A549 (cell line): ENCODE measurements around the gene NUAK1.
A peak's percentile ranks its signal among the peaks of the same experiment; 100 is the strongest.

Experiments used
- CHD2 ChIP-seq: fragments of 150-350 bp; IDR thresholded peaks from 2 replicates; pipeline ENCODE4 v1.6.1; 2014; ENCODE audit warnings: low read length; ENCODE audit not compliant: partially characterized antibody
- EP300 ChIP-seq, 2 experiments: fragments of >200 bp; sonication (Bioruptor Twin); formaldehyde crosslinking; IDR thresholded peaks; 2 replicates in 1 of 2; 3 replicates in 1 of 2; pipeline ENCODE4 v1.6.1; 2016 to 2017
- TF ChIP-seq, protein P1 (sequence below): fragments of >200 bp; sonication (Bioruptor Twin); formaldehyde crosslinking; IDR thresholded peaks from 3 replicates; pipeline ENCODE4 v1.5.1; 2016

DNA sequence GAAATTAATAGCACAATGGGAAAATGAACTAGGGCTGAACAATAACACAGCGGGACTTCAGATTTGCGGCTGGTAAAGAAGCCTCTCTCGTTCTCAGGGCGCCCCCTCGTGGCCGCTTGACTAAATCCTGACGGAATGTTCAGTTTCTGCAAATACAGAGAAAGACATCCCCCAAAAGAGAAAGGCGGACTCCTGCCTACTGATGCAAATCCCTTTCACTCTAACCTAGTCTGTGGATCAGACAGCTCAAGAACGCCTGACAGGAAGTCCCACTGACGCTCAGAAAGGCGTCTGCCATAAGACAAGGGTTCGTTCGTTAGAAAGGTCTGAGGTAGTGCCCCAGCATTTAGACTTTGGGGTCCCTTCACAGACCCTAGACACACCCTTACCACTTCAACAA, 2.5 kb downstream of the NUAK1 start:
- TF ChIP-seq, protein P1, sequence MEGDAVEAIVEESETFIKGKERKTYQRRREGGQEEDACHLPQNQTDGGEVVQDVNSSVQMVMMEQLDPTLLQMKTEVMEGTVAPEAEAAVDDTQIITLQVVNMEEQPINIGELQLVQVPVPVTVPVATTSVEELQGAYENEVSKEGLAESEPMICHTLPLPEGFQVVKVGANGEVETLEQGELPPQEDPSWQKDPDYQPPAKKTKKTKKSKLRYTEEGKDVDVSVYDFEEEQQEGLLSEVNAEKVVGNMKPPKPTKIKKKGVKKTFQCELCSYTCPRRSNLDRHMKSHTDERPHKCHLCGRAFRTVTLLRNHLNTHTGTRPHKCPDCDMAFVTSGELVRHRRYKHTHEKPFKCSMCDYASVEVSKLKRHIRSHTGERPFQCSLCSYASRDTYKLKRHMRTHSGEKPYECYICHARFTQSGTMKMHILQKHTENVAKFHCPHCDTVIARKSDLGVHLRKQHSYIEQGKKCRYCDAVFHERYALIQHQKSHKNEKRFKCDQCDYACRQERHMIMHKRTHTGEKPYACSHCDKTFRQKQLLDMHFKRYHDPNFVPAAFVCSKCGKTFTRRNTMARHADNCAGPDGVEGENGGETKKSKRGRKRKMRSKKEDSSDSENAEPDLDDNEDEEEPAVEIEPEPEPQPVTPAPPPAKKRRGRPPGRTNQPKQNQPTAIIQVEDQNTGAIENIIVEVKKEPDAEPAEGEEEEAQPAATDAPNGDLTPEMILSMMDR = peak; percentile 95
- TF ChIP-seq CHD2 (no peak), EP300 (IDR thresholded peaks at IDR 0.05) (no peak)
